ENCODE measurements around the gene RASGEF1C.

DNA sequence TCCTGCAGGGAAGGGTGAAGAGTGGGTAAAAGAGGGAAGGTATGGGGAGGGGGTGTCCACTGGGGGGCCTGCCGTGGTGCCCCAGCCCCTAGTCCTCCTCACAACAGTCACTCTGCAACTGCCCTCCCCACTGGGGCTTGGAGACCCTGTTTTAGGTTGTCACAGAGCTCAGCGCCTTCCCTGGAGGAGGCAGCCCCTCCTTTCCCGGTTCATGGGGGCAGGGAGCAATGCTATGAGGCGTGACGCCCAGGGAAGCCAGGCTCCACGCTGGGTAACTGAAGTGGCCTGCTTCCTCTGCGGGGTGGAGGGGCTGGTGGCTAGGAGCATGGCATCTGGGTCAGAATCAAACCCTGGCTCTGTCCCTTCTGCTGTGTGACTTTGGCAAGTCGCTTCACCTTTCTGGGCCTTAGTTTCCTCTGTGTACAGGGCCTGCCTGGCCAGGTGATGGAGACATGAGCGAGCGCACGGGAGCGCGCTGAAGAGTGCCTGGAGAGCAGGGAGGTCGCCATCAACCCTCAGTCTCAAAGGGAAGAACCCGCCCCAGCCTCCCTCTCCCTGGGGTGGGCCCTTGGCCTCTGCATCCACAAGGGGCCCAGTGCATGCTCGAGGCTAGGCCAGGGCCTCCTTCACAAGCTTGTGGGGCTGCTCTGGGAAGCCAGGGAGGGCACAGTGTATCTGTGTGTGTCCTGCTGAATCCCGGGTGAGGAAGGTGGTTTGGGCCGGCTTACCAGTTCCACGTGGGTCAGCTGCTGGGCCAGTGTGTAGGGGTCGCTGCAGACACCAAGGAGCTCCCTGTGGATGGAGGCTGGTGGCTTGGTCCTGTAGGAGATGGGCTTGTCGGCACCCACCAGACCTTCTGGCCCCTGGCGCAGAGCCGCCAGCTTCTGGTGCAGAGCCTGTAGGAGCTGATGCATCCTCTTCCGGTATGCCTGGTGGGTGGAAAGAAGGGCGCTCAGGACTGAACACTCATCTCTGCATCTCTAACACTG is 81.0 kb downstream of the RASGEF1C start:
- TF ChIP-seq CBX5 (IDR thresholded peaks at IDR 0.05; ENCODE audit: low read depth): no peak
- no peak for TF ChIP-seq GATAD2B (conservative IDR thresholded peaks at IDR 0.05; ENCODE audit: low read depth)
- no peak for TF ChIP-seq POLR2A (IDR thresholded peaks at IDR 0.05; ENCODE audit: low read depth, low read length)
- TF ChIP-seq ESRRA (IDR thresholded peaks at IDR 0.05; ENCODE audit: low read length): no peak
- TF ChIP-seq POLR2AphosphoS5 (IDR thresholded peaks at IDR 0.05; ENCODE audit: low read length): no peak
- no peak for TF ChIP-seq EP300 (IDR thresholded peaks at IDR 0.05; ENCODE audit: borderline replicate concordance in 1 of 2, control insufficient read depth in 1 of 2, low read depth in 2 of 2, low read length in 2 of 2)
- no peak for TF ChIP-seq ATF7 (IDR thresholded peaks at IDR 0.05; ENCODE audit: low read depth)
- TF ChIP-seq MXI1 (IDR thresholded peaks at IDR 0.05; ENCODE audit: low read depth, low read length): no peak
- TF ChIP-seq YY1 (IDR thresholded peaks at IDR 0.05; ENCODE audit: low read depth, low read length): no peak
- TF ChIP-seq CTCF (IDR thresholded peaks at IDR 0.05 in 2 of 3, conservative IDR thresholded peaks at IDR 0.05 in 1 of 3; ENCODE audit: control insufficient read depth in 2 of 3, extremely low read depth in 1 of 3, insufficient read depth in 1 of 3, low read depth in 3 of 3, low read length in 3 of 3): no peak
- TF ChIP-seq TCF7 (IDR thresholded peaks at IDR 0.05; ENCODE audit: borderline replicate concordance): no peak

Measured in GM12878 (cell line).